Calu3 (cell line): ENCODE measurements around the gene LMF1. TPM values are rescaled to one million over a fixed set of nuclear protein-coding genes. Genes with fewer than 3 reads are reported as not detected.
"Not testable (repeated sequence)": the region's sequence is repeated elsewhere in the genome, so short reads cannot be mapped to it uniquely, and the experiment has no call there.

Source experiments
- BruUV-seq: library from RNA; stranded (reverse); fragments of 400-500 nt; replicated peaks from 2 replicates; lab custom pipeline; 2021; lab: Mats Ljungman, UMichigan
- CTCF ChIA-PET: fragments of 300-600 bp; sonication (Branson Sonifier 250); formaldehyde crosslinking; loops from one replicate; lab custom pipeline; 2022; ENCODE audit warnings: antibody characterized with exemption; lab: Charles Lee
- DNase-seq: peaks from one replicate; pipeline ENCODE4 v3.0.0; 2022
- H3K27ac Mint-ChIP-seq: one replicate; pipeline ENCODE4 v1.8.0; 2022; ENCODE audit warnings: mixed read lengths; ENCODE audit not compliant: unreplicated experiment
- H3K27me3 Mint-ChIP-seq: one replicate; pipeline ENCODE4 v1.8.0; 2022; ENCODE audit warnings: mixed read lengths; ENCODE audit not compliant: unreplicated experiment
- H3K36me3 Mint-ChIP-seq: one replicate; pipeline ENCODE4 v1.8.0; 2022; ENCODE audit warnings: mild to moderate bottlenecking, moderate library complexity, mixed read lengths; ENCODE audit not compliant: insufficient read depth, unreplicated experiment
- H3K4me1 Mint-ChIP-seq: one replicate; pipeline ENCODE4 v1.8.0; 2022; ENCODE audit warnings: mild to moderate bottlenecking, low read depth, mixed read lengths; ENCODE audit not compliant: unreplicated experiment
- H3K4me3 Mint-ChIP-seq: one replicate; pipeline ENCODE4 v1.8.0; 2022; ENCODE audit warnings: mild to moderate bottlenecking, low read depth, moderate library complexity, mixed read lengths; ENCODE audit not compliant: unreplicated experiment
- H3K9me3 Mint-ChIP-seq: one replicate; pipeline ENCODE4 v1.8.0; 2022; ENCODE audit warnings: low read depth, mixed read lengths; ENCODE audit not compliant: unreplicated experiment
- intact Hi-C: fragments of 100-400 bp; cut with micrococcal nuclease; formaldehyde crosslinking; loops from one replicate; pipeline ENCODE4 v1.10.0; 2022; ENCODE audit not compliant: unreplicated experiment
- total RNA-seq: library from RNA; stranded (reverse); gene quantifications from 2 replicates; pipeline ENCODE4 v1.2.3, GENCODE V29; 2022
- TF ChIP-seq, protein P1 (sequence below): fragments of 200-600 bp; IDR thresholded peaks from one replicate; pipeline ENCODE4 v1.8.0; 2022; ENCODE audit warnings: antibody characterized with exemption; ENCODE audit not compliant: unreplicated experiment

The LMF1 gene
- total RNA-seq, 1 experiment from 2014 or later, result 31.9 TPM

GRCh38 chr16:883340-883739, 87.4 kb downstream of the LMF1 start:
- Mint-ChIP-seq H3K4me3 (no peak overlapping the region), H3K27me3 (peaks cover 15% of the 10 kb centered on the region), H3K4me1 (no peaks in the 10 kb centered on the region), H3K27ac (no peak overlapping the region), H3K36me3 (no peaks in the 10 kb centered on the region), H3K9me3 (no peaks in the 10 kb centered on the region)
- DNase-seq, result no peak
- no TSS peak for BruUV-seq
- intact Hi-C loops, result no loop called here
- CTCF ChIA-PET, result no interaction called here
- TF ChIP-seq, protein P1, sequence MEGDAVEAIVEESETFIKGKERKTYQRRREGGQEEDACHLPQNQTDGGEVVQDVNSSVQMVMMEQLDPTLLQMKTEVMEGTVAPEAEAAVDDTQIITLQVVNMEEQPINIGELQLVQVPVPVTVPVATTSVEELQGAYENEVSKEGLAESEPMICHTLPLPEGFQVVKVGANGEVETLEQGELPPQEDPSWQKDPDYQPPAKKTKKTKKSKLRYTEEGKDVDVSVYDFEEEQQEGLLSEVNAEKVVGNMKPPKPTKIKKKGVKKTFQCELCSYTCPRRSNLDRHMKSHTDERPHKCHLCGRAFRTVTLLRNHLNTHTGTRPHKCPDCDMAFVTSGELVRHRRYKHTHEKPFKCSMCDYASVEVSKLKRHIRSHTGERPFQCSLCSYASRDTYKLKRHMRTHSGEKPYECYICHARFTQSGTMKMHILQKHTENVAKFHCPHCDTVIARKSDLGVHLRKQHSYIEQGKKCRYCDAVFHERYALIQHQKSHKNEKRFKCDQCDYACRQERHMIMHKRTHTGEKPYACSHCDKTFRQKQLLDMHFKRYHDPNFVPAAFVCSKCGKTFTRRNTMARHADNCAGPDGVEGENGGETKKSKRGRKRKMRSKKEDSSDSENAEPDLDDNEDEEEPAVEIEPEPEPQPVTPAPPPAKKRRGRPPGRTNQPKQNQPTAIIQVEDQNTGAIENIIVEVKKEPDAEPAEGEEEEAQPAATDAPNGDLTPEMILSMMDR, result no peak

DNA sequence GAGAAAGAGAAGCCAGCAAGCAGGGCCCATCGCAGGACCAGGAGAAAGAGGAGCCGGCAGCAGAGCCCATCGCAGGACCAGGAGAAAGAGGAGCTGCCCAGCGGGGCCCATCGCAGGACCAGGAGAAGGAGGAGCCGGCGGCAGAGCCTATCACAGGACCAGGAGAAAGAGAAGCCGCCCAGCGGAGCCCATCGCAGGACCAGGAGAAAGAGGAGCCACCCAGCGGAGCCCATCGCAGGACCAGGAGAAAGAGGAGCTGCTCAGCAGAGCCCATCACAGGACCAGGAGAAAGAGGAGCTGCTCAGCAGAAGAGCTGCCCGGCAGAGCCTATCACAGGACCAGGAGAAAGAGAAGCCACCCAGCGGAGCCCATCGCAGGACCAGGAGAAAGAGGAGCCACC, 88.1 kb downstream of the LMF1 start:
- DNase-seq, H3K36me3 Mint-ChIP-seq, BruUV-seq, H3K4me3 Mint-ChIP-seq, intact Hi-C loops, H3K9me3 Mint-ChIP-seq, H3K27ac Mint-ChIP-seq, H3K4me1 Mint-ChIP-seq: not testable (repeated sequence)
- H3K27me3 Mint-ChIP-seq, result peaks cover 15% of the 10 kb centered on the region
- CTCF ChIA-PET, result interaction anchor here (0.7 kb wide), 1 partner anchor 175 kb away, joined by 3 read pairs; no protein-coding TSS in a partner anchor

- BruUV-seq, result no TSS peak
- TF ChIP-seq, protein P1, result no peak
- Mint-ChIP-seq H3K27ac (no peak overlapping the region), H3K4me3 (no peak overlapping the region), H3K27me3 (peaks cover 15% of the 10 kb centered on the region), H3K4me1 (no peaks in the 10 kb centered on the region), H3K9me3 (no peaks in the 10 kb centered on the region), H3K36me3 (peaks cover 2% of the 10 kb centered on the region)
- intact Hi-C loops, result no loop called here
- DNase-seq, result no peak
- CTCF ChIA-PET, result interaction anchor here (0.7 kb wide), 1 partner anchor 175 kb away, joined by 3 read pairs; no protein-coding TSS in a partner anchor
Observed at GRCh38 chr16:882256-882655, 88.5 kb downstream of the LMF1 start.

DNA sequence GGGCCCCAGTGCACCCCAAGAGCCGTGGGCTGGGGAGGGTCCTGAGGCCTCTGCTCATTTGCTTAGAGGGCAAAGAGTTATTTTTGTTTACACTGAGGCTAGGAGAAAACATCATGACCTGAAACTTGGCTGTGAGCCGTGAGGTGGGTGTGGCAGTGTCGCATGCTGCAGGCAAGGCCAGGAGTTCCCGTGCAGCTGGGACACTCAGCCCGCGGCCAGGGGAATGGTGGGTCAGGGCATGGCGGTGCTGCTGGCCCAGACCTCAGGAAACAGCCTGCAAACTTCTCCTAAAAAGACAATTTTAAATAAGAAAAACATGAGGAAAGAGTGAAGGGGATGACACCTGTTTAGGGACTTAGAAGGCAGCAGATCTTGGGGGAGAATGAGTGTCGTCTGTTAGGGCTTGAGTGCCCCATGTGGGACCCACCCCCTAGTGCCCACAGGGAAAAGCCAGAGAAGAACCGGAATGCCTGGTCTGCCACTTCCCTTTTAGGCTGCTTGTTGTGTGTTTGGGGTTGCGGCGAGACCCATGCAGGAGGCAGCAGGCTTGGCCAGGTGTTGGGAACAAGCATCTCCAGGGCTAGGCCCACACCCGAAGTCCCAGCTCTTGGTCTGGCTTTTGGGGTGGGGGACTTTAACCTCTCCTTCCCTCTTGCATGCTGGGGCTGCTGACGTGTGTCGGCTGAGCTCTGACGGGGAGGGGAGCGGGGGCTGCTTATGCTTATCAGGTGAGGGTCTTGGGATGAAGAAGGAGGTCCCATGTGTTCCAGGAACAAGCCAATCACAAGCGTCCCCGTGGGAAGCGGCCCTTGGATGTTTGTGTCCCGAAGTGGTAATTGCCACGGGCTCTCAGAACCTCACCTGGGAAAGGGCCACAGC, 89.3 kb downstream of the LMF1 start:
- BruUV-seq, result no TSS peak
- TF ChIP-seq, protein P1, result no peak
- CTCF ChIA-PET, result no interaction called here
- intact Hi-C loops, result no loop called here
- Mint-ChIP-seq H3K4me3 (no peak overlapping the region), H3K9me3 (no peaks in the 10 kb centered on the region), H3K36me3 (peaks cover 3% of the 10 kb centered on the region), H3K27ac (no peak overlapping the region), H3K27me3 (peaks cover 15% of the 10 kb centered on the region), H3K4me1 (no peaks in the 10 kb centered on the region)
- DNase-seq, result no peak
